Fibroblast of mammary gland (primary cell): Measurements from ENCODE around the gene HMGXB4.
A peak's percentile ranks its signal among the peaks of the same experiment; 100 is the strongest.

Experiments
- DNase-seq: peaks from one replicate; pipeline ENCODE4 v3.0.0-alpha.2; 2010; ENCODE audit warnings: low read depth
- H3K4me3 ChIP-seq: 2 replicates; pipeline ENCODE4 v1.5.1; 2011; ENCODE audit warnings: low read depth, mild to moderate bottlenecking, low read length, moderate library complexity; ENCODE audit not compliant: control insufficient read depth
- TF ChIP-seq, protein P1 (sequence below): conservative IDR thresholded peaks from 2 replicates; pipeline ENCODE4 v1.5.1; 2011; ENCODE audit warnings: low read depth, low read length, inconsistent platforms; ENCODE audit not compliant: control insufficient read depth, insufficient read depth

HMGXB4 gene

DNA sequence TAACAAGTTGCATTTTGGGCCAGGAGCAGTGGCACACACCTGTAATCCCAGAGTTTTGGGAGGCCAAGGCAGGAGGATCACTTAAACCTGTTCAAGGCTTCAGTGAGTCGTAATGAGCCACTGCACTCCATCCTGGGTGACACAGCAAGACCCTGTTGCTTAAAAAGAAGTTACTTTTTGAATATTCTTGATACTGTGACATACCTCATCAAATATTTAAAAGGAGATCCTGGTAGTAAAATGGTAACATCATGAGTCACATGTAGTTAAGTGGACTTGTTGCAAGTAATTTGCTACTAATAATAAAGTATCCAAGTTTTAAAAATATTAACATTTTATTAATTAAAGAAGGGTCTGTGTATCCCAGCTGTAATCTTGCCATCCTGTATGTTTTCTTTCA lies 18.3 kb downstream of the HMGXB4 start:
- H3K4me3 ChIP-seq = no peak overlapping the region
- peak; percentile 34 for DNase-seq
- TF ChIP-seq, protein P1, sequence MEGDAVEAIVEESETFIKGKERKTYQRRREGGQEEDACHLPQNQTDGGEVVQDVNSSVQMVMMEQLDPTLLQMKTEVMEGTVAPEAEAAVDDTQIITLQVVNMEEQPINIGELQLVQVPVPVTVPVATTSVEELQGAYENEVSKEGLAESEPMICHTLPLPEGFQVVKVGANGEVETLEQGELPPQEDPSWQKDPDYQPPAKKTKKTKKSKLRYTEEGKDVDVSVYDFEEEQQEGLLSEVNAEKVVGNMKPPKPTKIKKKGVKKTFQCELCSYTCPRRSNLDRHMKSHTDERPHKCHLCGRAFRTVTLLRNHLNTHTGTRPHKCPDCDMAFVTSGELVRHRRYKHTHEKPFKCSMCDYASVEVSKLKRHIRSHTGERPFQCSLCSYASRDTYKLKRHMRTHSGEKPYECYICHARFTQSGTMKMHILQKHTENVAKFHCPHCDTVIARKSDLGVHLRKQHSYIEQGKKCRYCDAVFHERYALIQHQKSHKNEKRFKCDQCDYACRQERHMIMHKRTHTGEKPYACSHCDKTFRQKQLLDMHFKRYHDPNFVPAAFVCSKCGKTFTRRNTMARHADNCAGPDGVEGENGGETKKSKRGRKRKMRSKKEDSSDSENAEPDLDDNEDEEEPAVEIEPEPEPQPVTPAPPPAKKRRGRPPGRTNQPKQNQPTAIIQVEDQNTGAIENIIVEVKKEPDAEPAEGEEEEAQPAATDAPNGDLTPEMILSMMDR = no peak

DNA sequence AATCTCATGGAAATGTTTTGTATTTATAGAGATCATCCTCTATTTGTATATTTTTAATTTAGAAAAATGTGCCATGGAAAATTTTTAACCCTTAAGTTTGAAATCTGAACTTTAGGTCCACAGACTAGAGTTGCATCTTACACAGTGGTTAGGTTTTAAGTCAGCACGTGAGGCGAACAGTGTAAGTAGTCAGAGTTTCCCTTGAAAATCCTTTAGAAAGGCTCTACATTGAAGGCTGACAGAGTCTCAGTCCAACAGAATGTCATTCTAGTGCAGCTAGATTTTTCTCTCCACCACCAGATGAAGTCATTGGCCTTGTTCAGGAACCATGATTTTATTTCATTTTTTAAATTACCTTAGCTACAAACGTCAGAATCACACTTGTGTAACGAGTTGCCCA lies 18.7 kb downstream of the HMGXB4 start:
- no peak for DNase-seq
- TF ChIP-seq, protein P1 = no peak

DNA sequence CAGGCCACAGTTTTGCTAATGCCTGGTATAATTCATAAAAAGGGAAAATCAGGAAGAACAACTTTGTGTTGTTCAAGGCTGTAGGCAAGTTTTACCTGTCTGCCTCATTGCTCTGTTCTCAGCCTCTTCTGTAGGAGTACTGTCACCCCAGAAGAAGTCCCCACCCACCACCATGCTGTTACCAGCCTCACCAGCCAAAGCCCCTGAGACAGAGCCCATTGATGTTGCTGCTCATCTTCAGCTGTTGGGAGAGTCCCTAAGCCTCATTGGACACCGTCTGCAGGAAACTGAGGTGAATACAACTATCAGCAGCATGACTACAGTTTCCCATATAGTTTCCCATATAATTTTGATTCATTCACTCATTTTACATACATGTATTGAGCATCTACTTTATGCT lies 30.8 kb downstream of the HMGXB4 start:
- TF ChIP-seq, protein P1 = no peak

More for the DNA sequence above, 18.7 kb downstream of the HMGXB4 start:
- no peak overlapping the region for H3K4me3 ChIP-seq

DNA sequence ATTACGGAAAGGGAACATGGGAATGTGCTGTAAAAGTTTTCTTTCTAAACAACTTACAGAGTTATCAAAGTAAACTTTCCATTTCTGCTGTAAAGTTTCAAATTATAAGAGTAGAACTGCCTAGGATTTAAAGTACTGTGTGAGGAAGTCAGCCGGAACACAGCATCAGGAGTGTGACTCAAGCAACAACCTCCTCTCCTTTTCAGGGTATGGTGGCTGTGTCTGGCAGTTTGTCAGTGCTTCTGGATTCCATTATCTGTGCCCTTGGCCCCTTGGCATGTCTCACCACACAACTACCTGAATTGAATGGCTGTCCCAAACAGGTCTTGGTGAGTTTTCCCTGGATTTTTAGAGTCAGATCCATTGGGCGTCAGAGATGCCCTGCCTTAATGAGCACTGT lies 35.5 kb downstream of the HMGXB4 start:
- TF ChIP-seq, protein P1 = no peak
- DNase-seq = no peak
- H3K4me3 ChIP-seq = no peak overlapping the region

More for the DNA sequence above, 30.8 kb downstream of the HMGXB4 start:
- DNase-seq = no peak
- H3K4me3 ChIP-seq = no peak overlapping the region

- TF ChIP-seq, protein P1 = no peak
- H3K4me3 ChIP-seq = no peak overlapping the region
- no peak for DNase-seq
Measured at GRCh38 chr22:35296051-35296450, 38.8 kb downstream of the HMGXB4 start.

- H3K4me3 ChIP-seq = peak overlapping the region; percentile 84
- peak; percentile 28 for DNase-seq
- TF ChIP-seq, protein P1 = no peak
Measured at GRCh38 chr22:35299217-35299672, 42.0 kb downstream of the HMGXB4 start.

DNA sequence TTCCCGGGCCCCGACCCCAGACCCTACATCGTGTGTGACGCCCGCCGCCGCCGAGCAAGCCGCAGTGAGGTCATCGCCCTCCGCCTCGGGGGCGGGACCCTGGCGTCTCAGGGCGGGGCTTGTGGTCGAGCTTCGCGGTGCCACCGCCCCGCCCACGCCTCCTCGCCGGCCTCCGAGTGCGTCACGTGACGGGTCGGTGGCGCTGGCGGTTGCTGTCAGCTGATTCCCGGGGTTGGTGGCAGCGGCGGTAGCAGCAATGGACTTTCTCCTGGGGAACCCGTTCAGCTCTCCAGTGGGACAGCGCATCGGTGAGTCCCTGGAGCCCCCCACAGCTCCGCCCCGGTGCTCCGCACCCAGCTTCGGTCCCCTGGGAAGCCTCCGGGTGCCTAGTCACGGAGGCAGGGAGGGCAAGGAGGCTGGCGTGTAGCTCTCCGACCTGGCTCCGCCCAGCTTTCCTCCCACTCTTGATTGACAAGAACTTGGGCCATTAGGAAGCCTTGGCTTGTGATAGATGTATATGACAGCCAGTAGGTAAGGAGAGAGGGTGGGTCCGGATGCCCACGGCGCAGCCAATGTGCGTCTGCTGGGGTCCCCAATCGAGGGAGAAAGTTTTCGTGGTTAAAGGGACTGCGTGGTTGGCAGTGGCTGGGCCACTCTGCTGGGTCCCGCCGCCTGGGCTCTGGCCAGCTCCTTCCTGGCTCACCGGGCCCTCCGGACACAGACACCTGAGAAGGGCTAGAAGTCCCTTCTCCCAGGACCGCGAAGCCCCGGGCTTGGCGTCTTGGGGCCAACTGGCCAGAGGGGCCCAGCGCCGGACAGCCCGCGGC lies 42.6 kb downstream of the HMGXB4 start, which contains the start of gene TOM1:
Gene TOM1 (plus strand): TSS at position 222 of the 827 bp plus-strand sequence. CDS start 35 bp downstream, at position 257.
- TF ChIP-seq, protein P1 = no peak
- peak within 1 kb of the TSS; percentile 84 for H3K4me3 ChIP-seq
- DNase-seq = peak; percentile 99
